NCI-H128 (cell line): Measurements from ENCODE around the gene ZNF180.
"Not testable (repeated sequence)": the region's sequence is repeated elsewhere in the genome, so short reads cannot be mapped to it uniquely, and the experiment has no call there.

Experiments used
- DNase-seq: peaks from one replicate; lab custom pipeline; 2025; ENCODE audit not compliant: unreplicated experiment; lab: John Stamatoyannopoulos, UW

Gene ZNF180

GRCh38 chr19:44499559-44499958 lies 763 bp downstream of the ZNF180 start:
- no peak for DNase-seq

GRCh38 chr19:44498988-44499387 lies 1.3 kb downstream of the ZNF180 start:
- DNase-seq = no peak

- no peak for DNase-seq
These were observed 3.6 kb downstream of the ZNF180 start for GRCh38 chr19:44496711-44497110.

GRCh38 chr19:44476559-44477408 lies 23.5 kb downstream of the ZNF180 start:
- no peak for DNase-seq

- DNase-seq = not testable (repeated sequence)
These were observed 31.6 kb downstream of the ZNF180 start for GRCh38 chr19:44468730-44469129.

GRCh38 chr19:44462600-44463286 lies 37.6 kb downstream of the ZNF180 start:
- DNase-seq = not testable (repeated sequence)

- not testable (repeated sequence) for DNase-seq
These were observed 44.3 kb downstream of the ZNF180 start for GRCh38 chr19:44456016-44456415.

- no peak for DNase-seq
These were observed 45.2 kb downstream of the ZNF180 start for GRCh38 chr19:44455100-44455499.

GRCh38 chr19:44452367-44452766 lies 48.0 kb downstream of the ZNF180 start:
- DNase-seq = no peak

GRCh38 chr19:44451687-44452086 lies 48.6 kb downstream of the ZNF180 start:
- no peak for DNase-seq

- DNase-seq = peak; percentile 52
These were observed 52.2 kb downstream of the ZNF180 start, which contains the start of gene ZNF229 for GRCh38 chr19:44447916-44448674. ZNF229 (minus strand) TSS chr19:44448472; CDS start chr19:44442847, 5,625 bp downstream.

- no peak for DNase-seq
These were observed 61.9 kb downstream of the ZNF180 start for GRCh38 chr19:44438441-44438840.

GRCh38 chr19:44435441-44435840 lies 64.9 kb downstream of the ZNF180 start:
- DNase-seq = no peak

- DNase-seq = no peak
These were observed 69.4 kb downstream of the ZNF180 start for GRCh38 chr19:44430956-44431355.
